ENCODE data around the gene ADK.
A peak's percentile ranks its signal among the peaks of the same experiment; 100 is the strongest.
"Not testable (repeated sequence)": the region's sequence is repeated elsewhere in the genome, so short reads cannot be mapped to it uniquely, and the experiment has no call there.

The ADK gene

GRCh38 chr10:74335501-74335900, 184.5 kb downstream of the ADK start:
- no peak for DNase-seq (ENCODE audit: insufficient read length, low spot score)

GRCh38 chr10:74337330-74338016, 186.5 kb downstream of the ADK start:
- DNase-seq (ENCODE audit: insufficient read length, low spot score), result no peak
- FAIRE-seq, result no peak

More at GRCh38 chr10:74335501-74335900, 184.5 kb downstream of the ADK start:
- no peak for FAIRE-seq

GRCh38 chr10:74342991-74343390, 192.0 kb downstream of the ADK start:
- FAIRE-seq (no peak), DNase-seq (ENCODE audit: insufficient read length, low spot score) (no peak)

- no peak for FAIRE-seq
- DNase-seq (ENCODE audit: insufficient read length, low spot score), result no peak
Observed at GRCh38 chr10:74343804-74344203, 192.8 kb downstream of the ADK start.

GRCh38 chr10:74344306-74344705, 193.3 kb downstream of the ADK start:
- FAIRE-seq, result no peak

GRCh38 chr10:74347522-74347921, 196.5 kb downstream of the ADK start:
- DNase-seq (ENCODE audit: insufficient read length, low spot score) (no peak), FAIRE-seq (no peak)

More at GRCh38 chr10:74344306-74344705, 193.3 kb downstream of the ADK start:
- no peak for DNase-seq (ENCODE audit: insufficient read length, low spot score)

- not testable (repeated sequence) for DNase-seq (ENCODE audit: insufficient read length, low spot score); FAIRE-seq
Observed at GRCh38 chr10:74353021-74353420, 202.0 kb downstream of the ADK start.

GRCh38 chr10:74361678-74362077, 210.7 kb downstream of the ADK start:
- no peak for DNase-seq (ENCODE audit: insufficient read length, low spot score)
- no peak for FAIRE-seq

- FAIRE-seq, result no peak
Observed at GRCh38 chr10:74363727-74364126, 212.7 kb downstream of the ADK start.

GRCh38 chr10:74365109-74365508, 214.1 kb downstream of the ADK start:
- no peak for FAIRE-seq
- DNase-seq (ENCODE audit: insufficient read length, low spot score), result no peak

More at GRCh38 chr10:74363727-74364126, 212.7 kb downstream of the ADK start:
- DNase-seq (ENCODE audit: insufficient read length, low spot score), result no peak

GRCh38 chr10:74371696-74372095, 220.7 kb downstream of the ADK start:
- no peak for FAIRE-seq
- no peak for DNase-seq (ENCODE audit: insufficient read length, low spot score)

- no peak for DNase-seq (ENCODE audit: insufficient read length, low spot score)
- no peak for FAIRE-seq
Observed at GRCh38 chr10:74373059-74373458, 222.0 kb downstream of the ADK start.

GRCh38 chr10:74377476-74377875, 226.5 kb downstream of the ADK start:
- FAIRE-seq, result no peak
- no peak for DNase-seq (ENCODE audit: insufficient read length, low spot score)

GRCh38 chr10:74379474-74379873, 228.5 kb downstream of the ADK start:
- DNase-seq (ENCODE audit: insufficient read length, low spot score) (no peak), FAIRE-seq (no peak)

- DNase-seq (ENCODE audit: insufficient read length, low spot score), result no peak
- FAIRE-seq, result no peak
Observed at GRCh38 chr10:74380795-74381194, 229.8 kb downstream of the ADK start.

GRCh38 chr10:74381291-74381853, 230.4 kb downstream of the ADK start:
- DNase-seq (ENCODE audit: insufficient read length, low spot score), result no peak
- FAIRE-seq, result no peak

- no peak for FAIRE-seq
- DNase-seq (ENCODE audit: insufficient read length, low spot score), result no peak
Observed at GRCh38 chr10:74382663-74383062, 231.6 kb downstream of the ADK start.

- no peak for FAIRE-seq
Observed at GRCh38 chr10:74383642-74384041, 232.6 kb downstream of the ADK start.

GRCh38 chr10:74384615-74385183, 233.7 kb downstream of the ADK start:
- DNase-seq (ENCODE audit: insufficient read length, low spot score) (no peak), FAIRE-seq (peak; percentile 42)

More at GRCh38 chr10:74383642-74384041, 232.6 kb downstream of the ADK start:
- no peak for DNase-seq (ENCODE audit: insufficient read length, low spot score)

GRCh38 chr10:74388801-74389200, 237.8 kb downstream of the ADK start:
- DNase-seq (ENCODE audit: insufficient read length, low spot score) (no peak), FAIRE-seq (no peak)

GRCh38 chr10:74391786-74392185, 240.8 kb downstream of the ADK start:
- no peak for DNase-seq (ENCODE audit: insufficient read length, low spot score)
- FAIRE-seq, result peak; percentile 71

GRCh38 chr10:74394416-74394969, 243.5 kb downstream of the ADK start:
- FAIRE-seq, result no peak
- DNase-seq (ENCODE audit: insufficient read length, low spot score), result no peak

All from GM19239 (cell line).